GM13976 (cell line): ENCODE data around the gene TCF23.
"Not testable (repeated sequence)": the region's sequence is repeated elsewhere in the genome, so short reads cannot be mapped to it uniquely, and the experiment has no call there.

Source experiments
- DNase-seq: peaks from one replicate; pipeline ENCODE4 v3.0.0; 2012; ENCODE audit warnings: low spot score
- CTCF ChIP-seq: IDR thresholded peaks from 2 replicates; pipeline ENCODE4 v1.5.1; 2012; ENCODE audit warnings: borderline replicate concordance, mild to moderate bottlenecking; ENCODE audit not compliant: insufficient read depth; ENCODE audit errors: extremely low read depth, missing control alignments, control extremely low read depth
- in situ Hi-C: fragments of 300-500 bp; cut with MboI; formaldehyde crosslinking; loops from one replicate; pipeline ENCODE4 v1.12.0; 2022; ENCODE audit warnings: low sequenced_read_pairs, mixed read lengths, inconsistent platforms; ENCODE audit not compliant: unreplicated experiment

The TCF23 gene

GRCh38 chr2:27186613-27187345 is 38.0 kb downstream of the TCF23 start:
- no peak for TF ChIP-seq CTCF
- in situ Hi-C loops = loop anchor here (25.0 kb wide), 1 partner anchor 224 kb away; the partner anchor contains the start of gene MAPRE3

GRCh38 chr2:27189989-27190388 is 41.2 kb downstream of the TCF23 start:
- in situ Hi-C loops = loop anchor here (10.0 to 25.0 kb wide), 2 partner anchors 95 to 228 kb away; partner anchors contain the start of gene MAPRE3
- no peak for DNase-seq
- no peak for TF ChIP-seq CTCF

More at GRCh38 chr2:27186613-27187345, 38.0 kb downstream of the TCF23 start:
- DNase-seq = no peak

GRCh38 chr2:27191070-27191829 is 42.4 kb downstream of the TCF23 start:
- in situ Hi-C loops = loop anchor here (10.0 to 25.0 kb wide), 2 partner anchors 96 to 229 kb away; partner anchors contain the start of gene MAPRE3
- DNase-seq = peak; percentile 75
- peak; percentile 70 for TF ChIP-seq CTCF

- in situ Hi-C loops = loop anchor here (10.0 to 25.0 kb wide), 2 partner anchors 100 to 232 kb away; partner anchors contain the start of gene MAPRE3
- TF ChIP-seq CTCF = no peak
- DNase-seq = no peak
These were observed 45.9 kb downstream of the TCF23 start for GRCh38 chr2:27194538-27195354.

- not testable (repeated sequence) for DNase-seq
- in situ Hi-C loops = loop anchor here (10.0 to 25.0 kb wide), 2 partner anchors 101 to 233 kb away; partner anchors contain the start of gene MAPRE3
These were observed 47.0 kb downstream of the TCF23 start for GRCh38 chr2:27195799-27196198.

GRCh38 chr2:27198068-27198467 is 49.3 kb downstream of the TCF23 start:
- DNase-seq = not testable (repeated sequence)
- in situ Hi-C loops = loop anchor here (10.0 to 25.0 kb wide), 2 partner anchors 103 to 236 kb away; partner anchors contain the start of gene MAPRE3

GRCh38 chr2:27198627-27199026 is 49.8 kb downstream of the TCF23 start:
- in situ Hi-C loops = loop anchor here (10.0 to 25.0 kb wide), 2 partner anchors 104 to 236 kb away; partner anchors contain the start of gene MAPRE3
- DNase-seq = no peak

More at GRCh38 chr2:27198627-27199026, 49.8 kb downstream of the TCF23 start:
- no peak for TF ChIP-seq CTCF
